GM23338 (cell line): ENCODE results near the gene FBXL4. TPM values are rescaled to one million over a fixed set of nuclear protein-coding genes. Genes with fewer than 3 reads are reported as not detected.

Experiments used
- ATAC-seq: fragments of 200-7000 bp; cut with Tn5 transposase; 3 replicates; pipeline ENCODE4 v1.9.1; 2020
- DNase-seq: peaks from one replicate; pipeline ENCODE4 v3.0.0-alpha.2; 2015; ENCODE audit warnings: low spot score
- H2AFZ ChIP-seq: fragments of 200-600 bp; sonication (generic); 2 replicates; pipeline ENCODE4 v1.8.0; 2016; ENCODE audit warnings: antibody characterized with exemption, mild to moderate bottlenecking, moderate library complexity
- H3F3A ChIP-seq: fragments of 200-600 bp; sonication (generic); replicated peaks from 2 replicates; pipeline ENCODE4 v1.8.0; 2017; ENCODE audit warnings: antibody characterized with exemption, mixed run types, low read depth
- H3K27ac ChIP-seq: fragments of 200-600 bp; sonication (generic); 2 replicates; pipeline ENCODE4 v1.6.1; 2016; ENCODE audit warnings: low read depth
- H3K27me3 ChIP-seq: fragments of 200-600 bp; sonication (generic); 2 replicates; pipeline ENCODE4 v1.8.0; 2016; ENCODE audit warnings: mild to moderate bottlenecking, mixed run types, moderate library complexity; ENCODE audit not compliant: insufficient read depth
- H3K36me3 ChIP-seq: fragments of 200-600 bp; sonication (generic); 2 replicates; pipeline ENCODE4 v1.8.0; 2016; ENCODE audit warnings: mild to moderate bottlenecking; ENCODE audit not compliant: insufficient read depth
- H3K4me1 ChIP-seq: fragments of 200-600 bp; sonication (generic); 2 replicates; pipeline ENCODE4 v1.8.0; 2016; ENCODE audit warnings: mild to moderate bottlenecking, moderate library complexity; ENCODE audit not compliant: insufficient read depth
- H3K4me2 ChIP-seq: fragments of 200-600 bp; sonication (generic); 2 replicates; pipeline ENCODE4 v1.7.1; 2017; ENCODE audit warnings: mixed run types
- H3K4me3 ChIP-seq: fragments of 200-600 bp; sonication (generic); 2 replicates; pipeline ENCODE4 v1.6.1; 2016; ENCODE audit warnings: mixed run types
- H3K79me2 ChIP-seq: fragments of 200-600 bp; sonication (generic); replicated peaks from 2 replicates; pipeline ENCODE4 v1.8.0; 2017; ENCODE audit warnings: mild to moderate bottlenecking; ENCODE audit not compliant: insufficient read depth
- H3K9me2 ChIP-seq: fragments of 200-600 bp; sonication (generic); 2 replicates; pipeline ENCODE4 v1.8.0; 2017; ENCODE audit not compliant: insufficient read depth
- H4K20me1 ChIP-seq: fragments of 200-600 bp; sonication (generic); replicated peaks from 2 replicates; pipeline ENCODE4 v1.8.0; 2017; ENCODE audit warnings: mild to moderate bottlenecking; ENCODE audit not compliant: insufficient read depth
- H3K27ac Mint-ChIP-seq: 2 replicates; pipeline ENCODE4 v1.8.0; 2020; ENCODE audit warnings: inconsistent platforms, mild to moderate bottlenecking, moderate library complexity, mixed read lengths
- H3K27me3 Mint-ChIP-seq: 3 replicates; pipeline ENCODE4 v1.8.0; 2022; ENCODE audit warnings: low read depth, mild to moderate bottlenecking, moderate library complexity, mixed read lengths, inconsistent platforms; ENCODE audit not compliant: insufficient read depth, poor library complexity
- H3K36me3 Mint-ChIP-seq: 3 replicates; pipeline ENCODE4 v1.8.0; 2021; ENCODE audit warnings: low read depth, mild to moderate bottlenecking, inconsistent platforms, moderate library complexity, mixed read lengths
- H3K4me1 Mint-ChIP-seq: 3 replicates; pipeline ENCODE4 v1.8.0; 2020; ENCODE audit warnings: mild to moderate bottlenecking, inconsistent platforms, mixed read lengths
- H3K4me3 Mint-ChIP-seq: 3 replicates; pipeline ENCODE4 v1.8.0; 2021; ENCODE audit warnings: moderate library complexity, mild to moderate bottlenecking, inconsistent platforms, mixed read lengths
- H3K9me3 Mint-ChIP-seq: 3 replicates; pipeline ENCODE4 v1.8.0; 2020; ENCODE audit warnings: moderate library complexity, mild to moderate bottlenecking, inconsistent platforms, mixed read lengths
- EZH2 ChIP-seq: fragments of 200-600 bp; sonication (generic); IDR thresholded peaks from one replicate; pipeline ENCODE4 v1.8.0; 2017; ENCODE audit warnings: antibody characterized with exemption, mild to moderate bottlenecking, low read depth; ENCODE audit not compliant: unreplicated experiment
- EZH2phosphoT487 ChIP-seq: fragments of 200-600 bp; sonication (generic); IDR thresholded peaks from one replicate; pipeline ENCODE4 v1.8.1; 2018; ENCODE audit warnings: antibody characterized with exemption; ENCODE audit not compliant: unreplicated experiment
- JUNB ChIP-seq: IDR thresholded peaks from one replicate; pipeline ENCODE4 v1.6.1; 2016; ENCODE audit warnings: antibody characterized with exemption; ENCODE audit not compliant: unreplicated experiment
- ZNF114 ChIP-seq: fragments of 250-450 bp; sonication (Bioruptor Pico); IDR thresholded peaks from 2 replicates; pipeline ENCODE4 v1.5.0; 2020; ENCODE audit warnings: mild to moderate bottlenecking, moderate library complexity
- ZNF331 ChIP-seq: fragments of 250-450 bp; sonication (Bioruptor Pico); IDR thresholded peaks from 2 replicates; pipeline ENCODE4 v1.5.0; 2020; ENCODE audit warnings: low read depth, mild to moderate bottlenecking, moderate library complexity
- polyA plus RNA-seq: library from polyadenylated mRNA; unstranded; fragments of >200 nt; fragmentation: Nextera tagmentation; extraction: Ambion mirVana; gene quantifications from 2 replicates; pipeline ENCODE4 v1.2.1, GENCODE V29; 2016
- total RNA-seq: library from RNA; depleted of rRNA; stranded (reverse); fragments of >200 nt; shearing (Covaris generic); gene quantifications from 2 replicates; pipeline ENCODE4 v1.2.3, GENCODE V29; 2014
- TF ChIP-seq, protein P1 (sequence below): fragments of 250-450 bp; sonication (Bioruptor Pico); IDR thresholded peaks from 2 replicates; pipeline ENCODE4 v1.5.0; 2020; ENCODE audit warnings: mild to moderate bottlenecking, moderate library complexity
- TF ChIP-seq, protein P2 (sequence below): IDR thresholded peaks from one replicate; pipeline ENCODE4 v1.6.1; 2018; ENCODE audit warnings: antibody characterized with exemption; ENCODE audit not compliant: unreplicated experiment

The FBXL4 gene
- total and polyA plus RNA-seq, 2 experiments from 2014 or later: 8.5 to 23.4 TPM

DNA sequence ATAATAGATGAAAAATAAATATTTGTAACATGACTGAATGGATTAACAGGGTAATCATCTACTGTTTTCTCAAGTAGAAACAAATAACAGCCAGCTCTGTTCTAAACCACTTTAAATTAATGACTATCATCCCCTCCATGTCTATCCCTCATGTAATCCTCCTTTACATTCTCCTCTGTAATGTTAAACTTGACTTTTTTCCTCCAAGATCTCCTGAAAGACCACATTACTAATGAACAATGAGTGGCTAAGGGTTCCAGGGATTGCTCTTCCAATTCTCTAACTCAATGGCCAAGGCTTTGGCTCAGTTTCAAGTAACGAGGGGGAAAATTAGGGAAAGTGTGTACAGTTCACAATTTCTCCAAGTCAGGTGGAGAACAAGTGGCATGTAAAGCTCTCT, 37.6 kb upstream of the FBXL4 start (continued):
- TF ChIP-seq, protein P1, sequence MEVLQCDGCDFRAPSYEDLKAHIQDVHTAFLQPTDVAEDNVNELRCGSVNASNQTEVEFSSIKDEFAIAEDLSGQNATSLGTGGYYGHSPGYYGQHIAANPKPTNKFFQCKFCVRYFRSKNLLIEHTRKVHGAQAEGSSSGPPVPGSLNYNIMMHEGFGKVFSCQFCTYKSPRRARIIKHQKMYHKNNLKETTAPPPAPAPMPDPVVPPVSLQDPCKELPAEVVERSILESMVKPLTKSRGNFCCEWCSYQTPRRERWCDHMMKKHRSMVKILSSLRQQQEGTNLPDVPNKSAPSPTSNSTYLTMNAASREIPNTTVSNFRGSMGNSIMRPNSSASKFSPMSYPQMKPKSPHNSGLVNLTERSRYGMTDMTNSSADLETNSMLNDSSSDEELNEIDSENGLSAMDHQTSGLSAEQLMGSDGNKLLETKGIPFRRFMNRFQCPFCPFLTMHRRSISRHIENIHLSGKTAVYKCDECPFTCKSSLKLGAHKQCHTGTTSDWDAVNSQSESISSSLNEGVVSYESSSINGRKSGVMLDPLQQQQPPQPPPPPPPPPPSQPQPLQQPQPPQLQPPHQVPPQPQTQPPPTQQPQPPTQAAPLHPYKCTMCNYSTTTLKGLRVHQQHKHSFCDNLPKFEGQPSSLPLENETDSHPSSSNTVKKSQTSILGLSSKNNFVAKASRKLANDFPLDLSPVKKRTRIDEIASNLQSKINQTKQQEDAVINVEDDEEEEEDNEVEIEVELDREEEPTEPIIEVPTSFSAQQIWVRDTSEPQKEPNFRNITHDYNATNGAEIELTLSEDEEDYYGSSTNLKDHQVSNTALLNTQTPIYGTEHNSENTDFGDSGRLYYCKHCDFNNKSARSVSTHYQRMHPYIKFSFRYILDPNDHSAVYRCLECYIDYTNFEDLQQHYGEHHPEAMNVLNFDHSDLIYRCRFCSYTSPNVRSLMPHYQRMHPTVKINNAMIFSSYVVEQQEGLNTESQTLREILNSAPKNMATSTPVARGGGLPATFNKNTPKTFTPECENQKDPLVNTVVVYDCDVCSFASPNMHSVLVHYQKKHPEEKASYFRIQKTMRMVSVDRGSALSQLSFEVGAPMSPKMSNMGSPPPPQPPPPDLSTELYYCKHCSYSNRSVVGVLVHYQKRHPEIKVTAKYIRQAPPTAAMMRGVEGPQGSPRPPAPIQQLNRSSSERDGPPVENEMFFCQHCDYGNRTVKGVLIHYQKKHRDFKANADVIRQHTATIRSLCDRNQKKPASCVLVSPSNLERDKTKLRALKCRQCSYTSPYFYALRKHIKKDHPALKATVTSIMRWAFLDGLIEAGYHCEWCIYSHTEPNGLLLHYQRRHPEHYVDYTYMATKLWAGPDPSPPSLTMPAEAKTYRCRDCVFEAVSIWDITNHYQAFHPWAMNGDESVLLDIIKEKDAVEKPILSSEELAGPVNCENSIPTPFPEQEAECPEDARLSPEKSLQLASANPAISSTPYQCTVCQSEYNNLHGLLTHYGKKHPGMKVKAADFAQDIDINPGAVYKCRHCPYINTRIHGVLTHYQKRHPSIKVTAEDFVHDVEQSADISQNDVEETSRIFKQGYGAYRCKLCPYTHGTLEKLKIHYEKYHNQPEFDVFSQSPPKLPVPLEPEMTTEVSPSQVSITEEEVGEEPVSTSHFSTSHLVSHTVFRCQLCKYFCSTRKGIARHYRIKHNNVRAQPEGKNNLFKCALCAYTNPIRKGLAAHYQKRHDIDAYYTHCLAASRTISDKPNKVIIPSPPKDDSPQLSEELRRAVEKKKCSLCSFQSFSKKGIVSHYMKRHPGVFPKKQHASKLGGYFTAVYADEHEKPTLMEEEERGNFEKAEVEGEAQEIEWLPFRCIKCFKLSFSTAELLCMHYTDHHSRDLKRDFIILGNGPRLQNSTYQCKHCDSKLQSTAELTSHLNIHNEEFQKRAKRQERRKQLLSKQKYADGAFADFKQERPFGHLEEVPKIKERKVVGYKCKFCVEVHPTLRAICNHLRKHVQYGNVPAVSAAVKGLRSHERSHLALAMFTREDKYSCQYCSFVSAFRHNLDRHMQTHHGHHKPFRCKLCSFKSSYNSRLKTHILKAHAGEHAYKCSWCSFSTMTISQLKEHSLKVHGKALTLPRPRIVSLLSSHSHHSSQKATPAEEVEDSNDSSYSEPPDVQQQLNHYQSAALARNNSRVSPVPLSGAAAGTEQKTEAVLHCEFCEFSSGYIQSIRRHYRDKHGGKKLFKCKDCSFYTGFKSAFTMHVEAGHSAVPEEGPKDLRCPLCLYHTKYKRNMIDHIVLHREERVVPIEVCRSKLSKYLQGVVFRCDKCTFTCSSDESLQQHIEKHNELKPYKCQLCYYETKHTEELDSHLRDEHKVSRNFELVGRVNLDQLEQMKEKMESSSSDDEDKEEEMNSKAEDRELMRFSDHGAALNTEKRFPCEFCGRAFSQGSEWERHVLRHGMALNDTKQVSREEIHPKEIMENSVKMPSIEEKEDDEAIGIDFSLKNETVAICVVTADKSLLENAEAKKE: no peak
- TF ChIP-seq ZNF331 (no peak), JUNB (no peak), ZNF114 (CRISPR knock-in tag) (no peak), EZH2phosphoT487 (no peak)
- TF ChIP-seq, protein P2, sequence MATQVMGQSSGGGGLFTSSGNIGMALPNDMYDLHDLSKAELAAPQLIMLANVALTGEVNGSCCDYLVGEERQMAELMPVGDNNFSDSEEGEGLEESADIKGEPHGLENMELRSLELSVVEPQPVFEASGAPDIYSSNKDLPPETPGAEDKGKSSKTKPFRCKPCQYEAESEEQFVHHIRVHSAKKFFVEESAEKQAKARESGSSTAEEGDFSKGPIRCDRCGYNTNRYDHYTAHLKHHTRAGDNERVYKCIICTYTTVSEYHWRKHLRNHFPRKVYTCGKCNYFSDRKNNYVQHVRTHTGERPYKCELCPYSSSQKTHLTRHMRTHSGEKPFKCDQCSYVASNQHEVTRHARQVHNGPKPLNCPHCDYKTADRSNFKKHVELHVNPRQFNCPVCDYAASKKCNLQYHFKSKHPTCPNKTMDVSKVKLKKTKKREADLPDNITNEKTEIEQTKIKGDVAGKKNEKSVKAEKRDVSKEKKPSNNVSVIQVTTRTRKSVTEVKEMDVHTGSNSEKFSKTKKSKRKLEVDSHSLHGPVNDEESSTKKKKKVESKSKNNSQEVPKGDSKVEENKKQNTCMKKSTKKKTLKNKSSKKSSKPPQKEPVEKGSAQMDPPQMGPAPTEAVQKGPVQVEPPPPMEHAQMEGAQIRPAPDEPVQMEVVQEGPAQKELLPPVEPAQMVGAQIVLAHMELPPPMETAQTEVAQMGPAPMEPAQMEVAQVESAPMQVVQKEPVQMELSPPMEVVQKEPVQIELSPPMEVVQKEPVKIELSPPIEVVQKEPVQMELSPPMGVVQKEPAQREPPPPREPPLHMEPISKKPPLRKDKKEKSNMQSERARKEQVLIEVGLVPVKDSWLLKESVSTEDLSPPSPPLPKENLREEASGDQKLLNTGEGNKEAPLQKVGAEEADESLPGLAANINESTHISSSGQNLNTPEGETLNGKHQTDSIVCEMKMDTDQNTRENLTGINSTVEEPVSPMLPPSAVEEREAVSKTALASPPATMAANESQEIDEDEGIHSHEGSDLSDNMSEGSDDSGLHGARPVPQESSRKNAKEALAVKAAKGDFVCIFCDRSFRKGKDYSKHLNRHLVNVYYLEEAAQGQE: no peak

DNA sequence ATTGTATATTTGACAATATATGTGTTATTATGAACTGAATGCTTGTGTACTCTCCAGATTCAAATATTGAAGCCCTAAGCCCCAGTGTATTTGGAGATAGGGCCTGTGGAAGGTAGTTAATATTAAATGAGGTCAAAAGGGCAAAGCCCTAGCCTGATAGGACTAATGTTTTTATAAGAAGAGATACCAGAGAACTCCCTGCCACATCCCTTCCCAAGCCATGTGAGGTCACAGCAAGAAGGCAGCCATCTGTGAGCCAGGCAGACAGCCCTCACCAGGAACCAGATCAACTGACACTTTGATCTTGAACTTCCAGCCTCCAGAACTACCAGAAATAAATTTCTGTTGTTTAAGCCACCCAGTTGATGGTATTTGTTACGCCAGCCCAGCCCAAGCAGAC, 36.4 kb upstream of the FBXL4 start:
- no peak overlapping the region for H3K4me3 ChIP-seq
- no peaks in the 10 kb centered on the region for H3K79me2 ChIP-seq
- H3K27ac Mint-ChIP-seq: no peak overlapping the region
- no peak overlapping the region for H3K4me2 ChIP-seq
- ATAC-seq (no peak), DNase-seq (no peak)
- H3K9me2 ChIP-seq: 0 out of 2 replicates have a peak, but pooled peaks cover 6% of the 10 kb centered on the region
- peaks cover 2% of the 10 kb centered on the region for H3K4me1 Mint-ChIP-seq
- H3K4me3 Mint-ChIP-seq: no peak overlapping the region
- H3K27me3 ChIP-seq: no peaks in the 10 kb centered on the region
- H3F3A ChIP-seq: no peaks in the 10 kb centered on the region
- no peaks in the 10 kb centered on the region for H3K4me1 ChIP-seq
- no peaks in the 10 kb centered on the region for H3K9me3 Mint-ChIP-seq
- no peak overlapping the region for H3K27ac ChIP-seq
- H3K36me3 ChIP-seq: no peaks in the 10 kb centered on the region
- no peaks in the 10 kb centered on the region for H4K20me1 ChIP-seq
- no peaks in the 10 kb centered on the region for H3K36me3 Mint-ChIP-seq
- no peak overlapping the region for H2AFZ ChIP-seq
- peaks cover 1% of the 10 kb centered on the region for H3K27me3 Mint-ChIP-seq
- TF ChIP-seq, protein P2: no peak
- TF ChIP-seq EZH2: no peak
- no peak for TF ChIP-seq EZH2phosphoT487
